ENCODE data around the gene SMYD3.

The SMYD3 gene

DNA sequence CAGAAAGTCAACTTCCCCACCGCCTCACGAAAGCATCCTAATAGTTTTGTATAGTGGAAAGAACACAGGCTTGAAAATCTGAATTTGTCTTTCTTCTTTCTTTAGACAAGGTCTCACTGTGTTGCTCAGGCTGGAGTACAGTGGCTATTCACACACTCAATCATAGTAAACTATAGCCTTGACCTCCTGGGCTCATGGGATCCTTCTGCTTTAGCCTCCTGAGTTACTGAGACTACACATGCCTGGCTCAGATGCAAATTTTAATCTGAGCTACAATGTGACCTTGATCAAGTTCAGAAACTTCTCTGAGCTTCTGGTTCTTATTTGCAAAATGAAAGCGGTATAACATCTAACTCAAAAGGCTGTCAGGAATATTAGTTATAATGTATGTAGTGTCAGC, 362.1 kb downstream of the SMYD3 start:
- H3K4me3 ChIP-seq (ENCODE audit: low read depth, low read length), result no peak overlapping the region
- TF ChIP-seq, protein P1, sequence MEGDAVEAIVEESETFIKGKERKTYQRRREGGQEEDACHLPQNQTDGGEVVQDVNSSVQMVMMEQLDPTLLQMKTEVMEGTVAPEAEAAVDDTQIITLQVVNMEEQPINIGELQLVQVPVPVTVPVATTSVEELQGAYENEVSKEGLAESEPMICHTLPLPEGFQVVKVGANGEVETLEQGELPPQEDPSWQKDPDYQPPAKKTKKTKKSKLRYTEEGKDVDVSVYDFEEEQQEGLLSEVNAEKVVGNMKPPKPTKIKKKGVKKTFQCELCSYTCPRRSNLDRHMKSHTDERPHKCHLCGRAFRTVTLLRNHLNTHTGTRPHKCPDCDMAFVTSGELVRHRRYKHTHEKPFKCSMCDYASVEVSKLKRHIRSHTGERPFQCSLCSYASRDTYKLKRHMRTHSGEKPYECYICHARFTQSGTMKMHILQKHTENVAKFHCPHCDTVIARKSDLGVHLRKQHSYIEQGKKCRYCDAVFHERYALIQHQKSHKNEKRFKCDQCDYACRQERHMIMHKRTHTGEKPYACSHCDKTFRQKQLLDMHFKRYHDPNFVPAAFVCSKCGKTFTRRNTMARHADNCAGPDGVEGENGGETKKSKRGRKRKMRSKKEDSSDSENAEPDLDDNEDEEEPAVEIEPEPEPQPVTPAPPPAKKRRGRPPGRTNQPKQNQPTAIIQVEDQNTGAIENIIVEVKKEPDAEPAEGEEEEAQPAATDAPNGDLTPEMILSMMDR (IDR thresholded peaks at IDR 0.05; ENCODE audit: borderline replicate concordance, insufficient read depth, low read depth, low read length), result no peak

DNA sequence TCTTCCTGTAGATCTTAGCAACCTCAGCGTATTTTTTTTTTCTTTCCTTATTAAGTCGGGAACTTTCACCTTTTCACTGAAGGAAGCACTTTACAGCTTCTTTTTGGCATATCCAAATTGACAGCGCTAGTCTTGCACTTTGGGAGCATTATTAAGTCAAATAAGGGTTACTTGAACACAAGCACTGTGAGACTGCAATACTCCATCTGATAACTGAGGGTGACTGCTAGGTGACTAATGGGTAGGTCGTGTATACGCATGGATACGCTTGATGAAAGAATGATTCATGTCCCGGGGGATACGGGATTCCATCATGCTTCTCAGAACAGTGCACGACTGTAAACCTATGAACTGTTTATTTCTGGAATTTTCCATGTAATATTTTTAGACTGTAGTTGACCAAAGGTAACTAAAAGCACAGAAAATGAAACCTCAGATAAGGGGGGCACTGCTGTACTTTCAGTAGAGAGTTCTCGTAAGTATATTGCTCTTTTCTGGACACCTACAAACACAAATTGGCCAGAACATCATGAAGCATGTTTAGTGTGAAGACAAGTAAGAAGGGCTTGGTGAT, 364.7 kb downstream of the SMYD3 start:
- no peak overlapping the region for H3K4me3 ChIP-seq (ENCODE audit: low read depth, low read length)
- TF ChIP-seq, protein P1 (IDR thresholded peaks at IDR 0.05; ENCODE audit: borderline replicate concordance, insufficient read depth, low read depth, low read length), result no peak

DNA sequence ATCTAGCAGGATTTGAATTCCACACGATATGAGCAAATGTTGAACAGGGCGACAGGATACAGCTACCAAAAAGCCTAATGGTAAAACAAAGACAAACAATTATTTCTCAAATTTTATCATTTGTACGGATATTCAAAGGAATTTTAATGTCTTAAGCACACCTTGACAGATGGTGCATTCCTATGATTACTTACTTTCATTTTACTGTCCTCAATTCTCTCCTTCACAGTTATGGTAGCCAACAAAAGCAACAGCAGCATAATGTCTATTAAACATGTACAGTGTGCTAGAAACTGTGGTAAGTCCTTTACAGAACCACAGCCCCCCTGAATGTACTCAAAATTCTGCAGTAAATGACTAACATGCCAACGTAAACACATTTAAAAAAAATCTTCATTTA, 365.8 kb downstream of the SMYD3 start:
- no peak overlapping the region for H3K4me3 ChIP-seq (ENCODE audit: low read depth, low read length)
- TF ChIP-seq, protein P1 (IDR thresholded peaks at IDR 0.05; ENCODE audit: borderline replicate concordance, insufficient read depth, low read depth, low read length), result no peak

DNA sequence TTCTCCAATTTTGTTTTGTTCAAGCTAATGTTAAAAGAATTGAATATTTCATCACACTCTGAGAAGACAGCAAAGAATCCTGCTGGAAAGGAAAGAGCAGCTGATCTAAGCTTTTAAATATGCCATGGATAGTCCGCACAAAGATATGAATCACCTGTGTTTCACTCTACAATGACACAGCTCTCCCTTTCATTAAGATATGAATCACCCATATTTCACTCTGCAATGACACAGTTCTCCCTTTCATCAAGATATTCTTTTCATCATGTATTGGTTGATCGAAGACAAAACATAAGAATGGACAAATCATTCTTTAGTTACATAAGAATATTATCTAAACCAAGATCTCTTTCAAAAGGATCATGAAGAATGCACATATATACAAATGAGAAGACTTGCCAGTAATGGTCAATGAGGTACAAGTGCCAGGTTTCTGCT, 367.3 kb downstream of the SMYD3 start:
- H3K4me3 ChIP-seq (ENCODE audit: low read depth, low read length), result no peak overlapping the region
- TF ChIP-seq, protein P1 (IDR thresholded peaks at IDR 0.05; ENCODE audit: borderline replicate concordance, insufficient read depth, low read depth, low read length), result no peak

DNA sequence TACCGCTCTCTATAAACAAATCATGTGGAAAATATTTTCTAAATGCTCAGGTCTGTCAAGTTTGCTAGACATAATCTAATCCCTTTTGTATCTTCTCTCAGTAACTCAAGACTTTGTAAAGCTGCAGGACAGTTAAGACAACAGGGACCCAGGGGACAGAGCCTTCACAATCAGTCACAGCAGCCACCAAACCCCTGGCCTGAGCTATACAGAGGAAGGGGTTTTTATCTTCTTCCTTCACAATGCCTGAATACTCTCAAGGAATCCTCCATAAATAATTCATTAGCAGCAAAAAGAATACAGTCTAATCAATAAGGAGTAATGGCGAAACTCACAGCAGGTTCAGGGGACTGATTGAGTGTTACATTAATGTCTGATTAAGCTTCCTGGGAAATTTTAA, 368.3 kb downstream of the SMYD3 start:
- no peak overlapping the region for H3K4me3 ChIP-seq (ENCODE audit: low read depth, low read length)
- TF ChIP-seq, protein P1 (IDR thresholded peaks at IDR 0.05; ENCODE audit: borderline replicate concordance, insufficient read depth, low read depth, low read length), result no peak

DNA sequence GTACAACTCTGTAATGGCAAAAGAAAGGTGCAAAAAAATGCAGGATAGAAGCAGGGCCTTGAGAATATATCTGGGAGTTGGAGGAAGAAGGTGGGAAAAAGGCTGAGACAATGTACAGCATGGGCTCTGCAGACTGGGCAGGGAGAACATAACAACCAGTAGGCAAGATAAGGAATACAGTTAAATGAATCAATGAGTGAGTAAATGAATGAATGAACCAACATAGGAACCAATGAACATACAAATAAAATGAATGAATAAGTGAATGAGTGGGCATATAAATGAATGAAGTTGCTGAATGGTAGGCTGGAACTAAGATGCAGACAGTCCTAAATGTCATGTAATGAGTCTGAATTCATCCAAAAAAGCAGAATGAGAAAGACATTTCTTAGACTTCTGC, 370.6 kb downstream of the SMYD3 start:
- TF ChIP-seq, protein P1 (IDR thresholded peaks at IDR 0.05; ENCODE audit: borderline replicate concordance, insufficient read depth, low read depth, low read length), result no peak
- no peak overlapping the region for H3K4me3 ChIP-seq (ENCODE audit: low read depth, low read length)

DNA sequence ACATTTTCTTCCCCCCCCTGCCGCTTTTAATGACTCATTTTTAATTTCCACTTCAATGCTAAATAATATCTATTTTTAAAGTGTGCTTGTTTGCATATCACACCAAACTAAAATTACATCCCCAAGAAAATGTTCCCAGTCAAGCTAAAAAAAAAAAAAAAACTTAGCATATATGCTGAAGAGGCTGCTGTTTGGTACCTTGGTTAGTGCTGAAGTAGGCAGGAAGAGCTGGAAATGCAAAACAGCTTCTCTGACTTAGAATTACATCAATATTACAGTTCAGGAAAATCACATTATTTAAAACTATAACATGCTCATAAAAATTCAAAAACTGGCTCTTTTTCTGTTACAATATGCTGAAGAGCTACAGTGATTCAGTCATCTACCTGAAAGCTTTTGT, 372.3 kb downstream of the SMYD3 start:
- TF ChIP-seq, protein P1 (IDR thresholded peaks at IDR 0.05; ENCODE audit: borderline replicate concordance, insufficient read depth, low read depth, low read length), result no peak
- no peak overlapping the region for H3K4me3 ChIP-seq (ENCODE audit: low read depth, low read length)
